NB4 (cell line): Measurements from ENCODE around the gene CASP8AP2.

Experiments
- CTCF ChIP-seq: IDR thresholded peaks from one replicate; pipeline ENCODE4 v1.5.1; 2012; ENCODE audit warnings: low read depth, low read length
- MAX ChIP-seq: IDR thresholded peaks from 2 replicates; pipeline ENCODE4 v1.6.1; 2011; ENCODE audit warnings: low read depth, low read length
- MYC ChIP-seq: IDR thresholded peaks from 2 replicates; pipeline ENCODE4 v1.6.1; 2011; ENCODE audit warnings: low read depth, low read length
- POLR2A ChIP-seq: IDR thresholded peaks from 2 replicates; pipeline ENCODE4 v1.6.1; 2011; ENCODE audit warnings: mild to moderate bottlenecking; ENCODE audit not compliant: insufficient read length; ENCODE audit errors: extremely low read depth

- TF ChIP-seq CTCF (no peak), POLR2A (no peak), MAX (no peak), MYC (no peak)
These were observed 12.5 kb downstream of the CASP8AP2 start for GRCh38 chr6:89842228-89842627.
